Subcutaneous adipose tissue (tissue), 4 donors: Measurements from ENCODE around the gene HSPA12A. TPM values are rescaled to one million over a fixed set of nuclear protein-coding genes. Genes with fewer than 3 reads are reported as not detected.

ENCODE experiments used
- total RNA-seq, 4 donors: library from RNA; depleted of rRNA; stranded (reverse); fragments of >200 nt; gene quantifications; one replicate each; pipeline ENCODE4 v1.1.0, GENCODE V29; 2016
- TF ChIP-seq, protein P1 (sequence below): fragments of 450-650 bp; IDR thresholded peaks from one replicate; pipeline ENCODE4 v1.5.1; 2016; ENCODE audit warnings: low read depth, mild to moderate bottlenecking, control low read depth, antibody characterized with exemption, moderate library complexity

The HSPA12A gene
- total RNA-seq, 4 donors from 2014 or later: 18.0 to 41.3 (median 25.4) TPM

DNA sequence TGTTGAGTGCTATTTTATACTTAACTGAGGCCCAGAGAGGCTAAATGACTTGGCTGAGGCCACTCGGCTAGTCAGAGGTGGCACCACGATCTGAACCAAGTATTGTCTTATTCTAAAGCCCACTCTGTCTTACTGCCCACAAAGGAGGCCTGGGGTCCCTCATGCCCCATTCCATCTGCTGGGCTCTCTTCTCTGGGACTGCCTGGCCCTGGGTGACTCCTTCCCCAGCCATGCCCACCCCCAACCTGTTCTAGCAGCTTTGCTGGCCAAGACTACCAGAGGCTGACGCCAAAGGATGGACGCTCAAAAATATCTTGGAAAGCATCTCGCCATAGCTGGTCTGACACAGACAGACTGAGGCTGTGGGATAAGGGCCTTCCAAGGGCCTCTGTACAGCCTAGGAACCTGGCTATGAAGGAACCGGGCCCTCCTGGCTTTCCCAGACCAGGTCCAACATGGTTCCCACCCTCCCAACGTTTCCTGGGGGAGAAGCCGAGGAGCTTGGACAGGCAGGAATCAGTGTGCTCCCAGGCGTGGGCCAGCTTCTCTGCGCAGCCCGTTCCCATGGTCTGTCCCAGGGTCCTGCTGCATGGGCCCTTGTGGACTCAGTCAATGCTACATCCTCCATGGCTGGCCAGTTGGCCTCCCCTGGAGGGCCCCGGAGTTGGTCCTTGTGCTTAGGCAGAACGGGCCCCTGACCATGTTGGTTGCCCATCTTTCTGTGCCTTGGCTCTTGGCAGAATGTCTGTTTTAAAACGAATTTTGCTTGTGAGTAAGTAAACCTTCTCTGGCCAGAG lies 11.7 kb downstream of the HSPA12A start:
- TF ChIP-seq, protein P1, sequence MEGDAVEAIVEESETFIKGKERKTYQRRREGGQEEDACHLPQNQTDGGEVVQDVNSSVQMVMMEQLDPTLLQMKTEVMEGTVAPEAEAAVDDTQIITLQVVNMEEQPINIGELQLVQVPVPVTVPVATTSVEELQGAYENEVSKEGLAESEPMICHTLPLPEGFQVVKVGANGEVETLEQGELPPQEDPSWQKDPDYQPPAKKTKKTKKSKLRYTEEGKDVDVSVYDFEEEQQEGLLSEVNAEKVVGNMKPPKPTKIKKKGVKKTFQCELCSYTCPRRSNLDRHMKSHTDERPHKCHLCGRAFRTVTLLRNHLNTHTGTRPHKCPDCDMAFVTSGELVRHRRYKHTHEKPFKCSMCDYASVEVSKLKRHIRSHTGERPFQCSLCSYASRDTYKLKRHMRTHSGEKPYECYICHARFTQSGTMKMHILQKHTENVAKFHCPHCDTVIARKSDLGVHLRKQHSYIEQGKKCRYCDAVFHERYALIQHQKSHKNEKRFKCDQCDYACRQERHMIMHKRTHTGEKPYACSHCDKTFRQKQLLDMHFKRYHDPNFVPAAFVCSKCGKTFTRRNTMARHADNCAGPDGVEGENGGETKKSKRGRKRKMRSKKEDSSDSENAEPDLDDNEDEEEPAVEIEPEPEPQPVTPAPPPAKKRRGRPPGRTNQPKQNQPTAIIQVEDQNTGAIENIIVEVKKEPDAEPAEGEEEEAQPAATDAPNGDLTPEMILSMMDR: no peak

DNA sequence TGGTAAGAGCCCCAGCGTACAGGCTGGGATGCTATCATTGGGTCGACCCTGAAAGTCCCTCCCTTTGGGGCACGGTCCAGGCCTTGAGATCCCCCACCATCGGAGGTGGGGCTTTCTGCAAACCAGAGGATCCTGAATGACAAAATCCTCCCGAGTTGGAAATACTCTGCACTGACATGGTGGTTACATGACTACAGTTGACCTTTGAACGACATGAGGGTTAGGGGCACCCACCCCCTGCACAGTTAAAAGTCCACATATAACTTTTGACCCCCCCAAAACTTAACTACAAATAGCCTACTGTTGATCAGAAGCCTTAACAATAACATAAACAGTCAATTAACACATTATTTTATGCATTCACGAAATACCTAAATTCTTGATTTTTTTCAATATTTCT lies 13.1 kb downstream of the HSPA12A start:
- TF ChIP-seq, protein P1: no peak

DNA sequence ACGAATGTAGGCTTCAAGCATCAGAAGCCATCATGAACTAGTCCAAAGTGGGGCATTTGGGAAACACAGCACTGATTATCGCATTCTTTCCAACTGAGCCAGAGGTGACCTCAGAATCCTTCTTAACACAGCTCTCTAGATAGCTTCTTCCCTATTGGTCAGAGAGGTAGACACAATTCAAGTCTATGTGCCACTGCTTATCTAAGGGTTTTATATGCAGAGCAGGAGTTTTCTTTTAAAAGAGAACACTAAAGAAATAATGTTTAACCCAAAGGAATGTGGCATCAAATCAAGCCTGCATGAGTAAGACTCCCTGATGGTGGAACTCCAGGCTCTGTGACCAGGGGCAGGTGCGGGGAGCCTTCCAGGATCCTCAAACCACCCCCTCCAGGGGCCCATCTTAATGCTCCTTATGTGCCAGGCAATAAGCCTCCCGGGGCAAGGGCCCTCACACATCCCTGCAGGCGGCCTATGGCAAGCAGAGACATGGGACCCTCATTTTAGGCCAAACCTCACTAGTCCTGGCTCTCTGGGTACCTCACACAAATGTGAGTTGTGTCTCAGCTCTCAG lies 13.8 kb downstream of the HSPA12A start:
- TF ChIP-seq, protein P1: no peak

DNA sequence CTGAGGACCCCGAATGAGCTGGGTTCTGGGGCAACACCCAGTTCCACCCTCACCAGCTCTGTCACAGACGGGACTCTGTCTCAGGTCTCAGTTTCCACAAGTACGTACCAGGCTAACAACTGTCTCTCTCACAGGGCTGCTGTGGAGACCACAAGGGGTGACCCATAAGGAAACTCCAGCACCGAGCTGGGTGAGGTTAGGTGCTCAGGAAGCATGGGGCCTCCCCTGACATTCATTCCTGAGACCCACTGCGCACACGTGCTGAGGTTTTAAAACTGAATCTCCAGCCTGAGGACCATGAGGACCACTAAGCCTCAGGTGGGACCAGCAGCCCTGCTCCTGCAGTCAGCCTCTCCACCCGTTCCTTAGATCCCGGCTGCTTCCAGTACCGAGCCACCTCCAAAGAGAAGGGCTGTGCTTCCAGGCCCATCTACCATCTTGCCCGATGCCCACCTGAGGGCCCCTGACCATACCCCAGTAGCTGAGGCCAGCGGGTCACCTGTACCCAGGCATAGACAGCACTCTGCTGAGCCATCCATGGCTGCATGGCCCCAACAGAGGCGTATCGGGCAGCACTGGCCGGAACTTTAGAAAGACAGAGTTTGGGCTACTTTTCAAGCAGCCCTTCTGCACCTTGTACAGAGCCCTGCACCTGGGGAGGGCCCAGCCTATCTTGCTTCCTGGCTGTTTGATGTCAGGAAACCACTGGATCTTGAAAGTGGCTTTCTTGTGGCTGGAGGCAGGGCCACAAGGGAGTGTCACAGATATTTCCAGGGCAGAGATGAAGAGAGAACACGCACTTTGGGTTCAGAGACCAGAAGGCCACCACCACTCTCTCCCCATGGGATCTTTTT lies 18.7 kb downstream of the HSPA12A start:
- TF ChIP-seq, protein P1: no peak

DNA sequence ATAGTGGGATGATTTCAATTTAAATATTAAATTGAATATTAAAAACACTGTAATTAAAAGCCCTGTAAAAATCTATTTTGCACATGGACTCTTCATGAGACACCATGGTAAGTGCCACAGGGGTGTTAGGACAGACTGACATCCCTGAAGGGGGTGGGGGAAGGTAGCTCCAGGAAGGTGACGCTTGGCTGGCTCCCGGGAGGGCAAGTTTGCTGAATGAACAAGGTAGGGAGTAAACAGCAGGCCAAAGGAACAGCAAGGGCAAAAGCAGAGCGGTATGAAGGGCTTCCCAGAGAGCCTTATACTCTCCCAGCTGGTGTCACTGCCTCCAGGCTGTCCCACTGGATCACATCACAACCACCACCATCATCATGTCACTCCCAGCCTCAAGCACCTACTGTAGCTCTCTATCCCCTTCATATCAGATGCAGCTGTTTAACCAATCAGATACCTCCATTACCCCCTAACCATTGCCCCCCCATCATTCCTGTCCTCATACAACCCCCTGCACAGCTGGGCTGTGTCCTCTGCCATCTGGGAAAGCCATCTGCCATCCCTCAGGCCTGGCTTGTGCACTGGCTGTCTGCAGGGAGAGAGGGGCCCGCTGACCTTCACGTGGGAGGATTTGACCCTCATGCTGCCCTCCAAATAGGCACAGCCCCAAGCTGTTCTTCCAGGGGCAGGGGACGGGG lies 19.5 kb downstream of the HSPA12A start:
- TF ChIP-seq, protein P1: no peak

DNA sequence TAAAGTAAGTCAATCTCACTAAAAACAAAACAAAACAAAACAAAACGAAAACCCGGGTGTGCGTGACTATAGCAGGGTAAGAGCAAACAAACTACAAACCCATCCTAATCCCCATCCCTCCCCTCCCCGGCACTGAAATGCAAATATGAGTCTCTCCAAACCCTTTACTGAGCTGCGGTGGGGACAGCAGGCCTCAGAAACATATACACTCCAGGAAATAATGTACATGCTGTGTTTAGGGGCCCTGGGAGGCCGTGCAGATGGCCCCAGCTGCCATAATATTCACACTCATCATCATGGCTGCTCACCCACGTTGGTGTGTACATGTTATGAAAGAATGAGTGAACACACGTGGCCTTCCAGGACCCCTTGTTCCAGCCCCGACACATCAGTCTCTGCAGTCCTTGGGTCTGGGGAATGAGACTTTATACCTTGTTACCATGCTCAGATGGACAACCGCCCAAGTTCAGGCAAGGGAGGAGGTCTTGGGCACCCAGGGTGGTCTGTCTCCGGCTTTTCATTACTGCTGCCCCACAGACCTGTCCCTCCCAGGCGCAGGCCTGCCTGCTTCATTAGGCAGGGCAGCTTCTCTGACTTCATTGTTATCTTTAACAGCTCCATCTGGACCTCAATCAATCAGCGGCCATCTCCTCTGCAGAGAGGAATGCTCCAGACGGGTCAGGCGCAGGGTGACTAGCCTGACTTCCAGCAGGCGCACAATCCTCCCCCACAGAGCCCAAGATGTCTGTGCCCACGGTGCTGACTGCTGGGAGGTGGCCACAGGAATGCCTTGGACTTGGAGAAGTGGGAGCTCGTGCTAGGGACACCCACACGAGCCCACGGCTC lies 20.6 kb downstream of the HSPA12A start:
- TF ChIP-seq, protein P1: no peak
